ENCODE measurements around the gene MRGPRX3. TPM values are rescaled to one million over a fixed set of nuclear protein-coding genes. Genes with fewer than 3 reads are reported as not detected.

Gene MRGPRX3
- under 1 TPM in 1 of 4 donors, not detected in 3; 0.38 TPM for total RNA-seq

- WGBS, 2 donors = 49 to 50% methylated on average over 3 of the region's 3 CpGs
- DNase-seq (ENCODE audit: low spot score in 2 of 2) = no peak
- no peak within 1 kb of the TSS for H3K4me3 ChIP-seq (ENCODE audit: low read depth, poor library complexity, severe bottlenecking)
- no peak for TF ChIP-seq POLR2A (IDR thresholded peaks at IDR 0.05)
- TF ChIP-seq, protein P1, sequence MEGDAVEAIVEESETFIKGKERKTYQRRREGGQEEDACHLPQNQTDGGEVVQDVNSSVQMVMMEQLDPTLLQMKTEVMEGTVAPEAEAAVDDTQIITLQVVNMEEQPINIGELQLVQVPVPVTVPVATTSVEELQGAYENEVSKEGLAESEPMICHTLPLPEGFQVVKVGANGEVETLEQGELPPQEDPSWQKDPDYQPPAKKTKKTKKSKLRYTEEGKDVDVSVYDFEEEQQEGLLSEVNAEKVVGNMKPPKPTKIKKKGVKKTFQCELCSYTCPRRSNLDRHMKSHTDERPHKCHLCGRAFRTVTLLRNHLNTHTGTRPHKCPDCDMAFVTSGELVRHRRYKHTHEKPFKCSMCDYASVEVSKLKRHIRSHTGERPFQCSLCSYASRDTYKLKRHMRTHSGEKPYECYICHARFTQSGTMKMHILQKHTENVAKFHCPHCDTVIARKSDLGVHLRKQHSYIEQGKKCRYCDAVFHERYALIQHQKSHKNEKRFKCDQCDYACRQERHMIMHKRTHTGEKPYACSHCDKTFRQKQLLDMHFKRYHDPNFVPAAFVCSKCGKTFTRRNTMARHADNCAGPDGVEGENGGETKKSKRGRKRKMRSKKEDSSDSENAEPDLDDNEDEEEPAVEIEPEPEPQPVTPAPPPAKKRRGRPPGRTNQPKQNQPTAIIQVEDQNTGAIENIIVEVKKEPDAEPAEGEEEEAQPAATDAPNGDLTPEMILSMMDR (IDR thresholded peaks at IDR 0.05) = no peak
- intact Hi-C loops (cut with DNase I; ENCODE audit: low total_unique reads) = no loop called here
These were observed at the start of gene MRGPRX3 for GRCh38 chr11:18132341-18132740. TSS of gene MRGPRX3 (plus strand) at chr11:18132571. CDS start at chr11:18137203, 4,632 bp downstream.

GRCh38 chr11:18088366-18088765, 44.0 kb upstream of the MRGPRX3 start:
- TF ChIP-seq, protein P1 (IDR thresholded peaks at IDR 0.05) = no peak
- TF ChIP-seq POLR2A (IDR thresholded peaks at IDR 0.05) = no peak
- no peak for DNase-seq (ENCODE audit: low spot score in 2 of 2)
- no peak overlapping the region for H3K4me3 ChIP-seq (ENCODE audit: low read depth, poor library complexity, severe bottlenecking)
- intact Hi-C loops (cut with DNase I; ENCODE audit: low total_unique reads) = no loop called here
- WGBS, 2 donors = 89 to 92% methylated on average over 2 of the region's 2 CpGs

DNA sequence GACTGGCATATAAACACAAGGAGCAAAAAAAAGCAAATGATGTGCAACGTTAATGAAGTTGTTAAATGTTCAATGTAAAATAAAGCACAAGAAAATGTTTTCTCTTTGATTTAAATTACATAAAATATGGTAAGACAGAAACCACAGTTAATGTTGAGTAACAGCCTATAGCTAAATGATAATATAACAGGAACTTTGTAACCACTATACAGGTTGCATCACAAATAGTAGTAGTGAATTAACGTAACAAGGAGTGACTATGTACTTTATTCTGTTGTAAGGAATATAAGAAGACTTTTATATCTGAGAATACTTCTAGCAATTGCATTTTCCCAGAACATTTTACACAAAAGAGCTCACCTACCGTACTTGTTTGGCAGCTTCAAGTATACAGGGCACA, 43.4 kb upstream of the MRGPRX3 start:
- 80 to 86% methylated on average over 3 of the region's 3 CpGs for WGBS, 2 donors
- intact Hi-C loops (cut with DNase I; ENCODE audit: low total_unique reads) = no loop called here
- H3K4me3 ChIP-seq (ENCODE audit: low read depth, poor library complexity, severe bottlenecking) = no peak overlapping the region
- no peak for TF ChIP-seq POLR2A (IDR thresholded peaks at IDR 0.05)
- TF ChIP-seq, protein P1 (IDR thresholded peaks at IDR 0.05) = no peak
- no peak for DNase-seq (ENCODE audit: low spot score in 2 of 2)

DNA sequence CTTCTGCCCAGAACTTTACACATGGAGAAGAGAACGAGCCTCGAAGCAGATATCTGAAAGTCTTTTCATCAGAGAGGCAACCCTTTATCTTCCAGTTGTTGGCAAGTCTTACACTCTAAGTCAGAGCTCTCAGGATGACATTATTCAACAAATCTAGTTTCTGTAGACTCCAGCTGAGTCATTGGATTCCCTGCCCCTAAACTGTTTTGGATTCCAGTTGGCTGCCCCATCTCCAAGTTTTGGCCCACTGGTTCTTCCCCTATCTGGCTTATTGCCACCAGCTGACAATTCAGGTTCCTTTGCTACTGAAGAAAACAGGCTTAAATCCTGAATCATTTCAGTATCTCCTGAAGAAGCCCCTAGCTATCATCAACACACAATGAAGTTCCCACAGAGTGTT, 40.6 kb upstream of the MRGPRX3 start:
- H3K4me3 ChIP-seq (ENCODE audit: low read depth, poor library complexity, severe bottlenecking) = no peak overlapping the region
- 94 to 98% methylated on average over 2 of the region's 2 CpGs for WGBS, 2 donors
- intact Hi-C loops (cut with DNase I; ENCODE audit: low total_unique reads) = no loop called here
- TF ChIP-seq, protein P1 (IDR thresholded peaks at IDR 0.05) = no peak
- no peak for TF ChIP-seq POLR2A (IDR thresholded peaks at IDR 0.05)
- no peak for DNase-seq (ENCODE audit: low spot score in 2 of 2)

DNA sequence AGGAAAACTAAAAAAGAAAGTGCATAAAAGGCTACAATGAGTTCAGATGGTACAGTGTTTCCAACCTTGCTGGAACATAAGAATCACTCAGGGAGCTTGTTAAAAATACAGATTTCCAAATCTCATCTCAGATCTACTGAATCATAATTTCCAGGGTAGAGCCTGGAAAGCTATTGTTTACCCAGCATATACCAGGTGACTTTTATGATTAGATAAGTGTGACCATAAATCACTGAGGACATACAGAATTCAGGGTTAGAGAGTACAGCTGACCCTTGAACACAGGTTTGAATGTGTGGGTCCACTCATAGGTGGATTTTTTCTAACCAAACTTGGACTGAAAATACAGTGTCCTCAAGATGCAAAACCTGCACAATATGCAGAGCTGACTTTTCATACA, 38.4 kb upstream of the MRGPRX3 start:
- no peak for DNase-seq (ENCODE audit: low spot score in 2 of 2)
- intact Hi-C loops (cut with DNase I; ENCODE audit: low total_unique reads) = no loop called here
- no peak for TF ChIP-seq POLR2A (IDR thresholded peaks at IDR 0.05)
- TF ChIP-seq, protein P1 (IDR thresholded peaks at IDR 0.05) = no peak

GRCh38 chr11:18100926-18101656, 31.3 kb upstream of the MRGPRX3 start:
- intact Hi-C loops (cut with DNase I; ENCODE audit: low total_unique reads) = loop anchor here (10.0 kb wide), 1 partner anchor 96 kb away; no protein-coding TSS in a partner anchor
- H3K4me3 ChIP-seq (ENCODE audit: low read depth, poor library complexity, severe bottlenecking) = no peak overlapping the region
- WGBS, 2 donors = 82 to 83% methylated on average over 6 of the region's 6 CpGs
- DNase-seq (ENCODE audit: low spot score in 2 of 2) = no peak
- no peak for TF ChIP-seq POLR2A (IDR thresholded peaks at IDR 0.05)

More for the DNA sequence above, 38.4 kb upstream of the MRGPRX3 start:
- no peak overlapping the region for H3K4me3 ChIP-seq (ENCODE audit: low read depth, poor library complexity, severe bottlenecking)

Measured in lower leg skin (tissue), 4 donors.